HG03139 (cell line): ENCODE measurements around the gene ARHGAP9.
A peak's percentile ranks its signal among the peaks of the same experiment; 100 is the strongest.

Experiments used
- ATAC-seq: cut with Tn5 transposase; IDR thresholded peaks from one replicate; pipeline ENCODE4 v1.9.1; 2021; ENCODE audit not compliant: unreplicated experiment

Gene ARHGAP9

GRCh38 chr12:57479376-57480115 lies at the start of gene ARHGAP9:
Gene ARHGAP9 (minus strand): TSS chr12:57479866. CDS start chr12:57479406, 460 bp downstream.
- no peak for ATAC-seq

GRCh38 chr12:57528831-57529555 lies 49.3 kb upstream of the ARHGAP9 start:
- no peak for ATAC-seq

- no peak for ATAC-seq
These were observed 48.5 kb upstream of the ARHGAP9 start for GRCh38 chr12:57528176-57528575.

GRCh38 chr12:57527184-57527583 lies 47.5 kb upstream of the ARHGAP9 start:
- no peak for ATAC-seq

- ATAC-seq = no peak
These were observed 46.9 kb upstream of the ARHGAP9 start for GRCh38 chr12:57526477-57527126.

- ATAC-seq = no peak
These were observed 46.1 kb upstream of the ARHGAP9 start for GRCh38 chr12:57525615-57526383.

- ATAC-seq = no peak
These were observed 45.3 kb upstream of the ARHGAP9 start for GRCh38 chr12:57524814-57525614.

GRCh38 chr12:57523706-57524614 lies 44.3 kb upstream of the ARHGAP9 start:
- no peak for ATAC-seq

GRCh38 chr12:57522887-57523705 lies 43.4 kb upstream of the ARHGAP9 start:
- ATAC-seq = no peak

- ATAC-seq = peak; percentile 35
These were observed 42.6 kb upstream of the ARHGAP9 start, which contains the start of gene MBD6 for GRCh38 chr12:57522011-57522886. Gene MBD6 (plus strand): TSS chr12:57522824. CDS start chr12:57524304, 1,480 bp downstream.

GRCh38 chr12:57521525-57522010 lies 41.9 kb upstream of the ARHGAP9 start:
- no peak for ATAC-seq

GRCh38 chr12:57520053-57520818 lies 40.6 kb upstream of the ARHGAP9 start, which contains the start of gene DDIT3:
Gene DDIT3 (minus strand): TSS chr12:57520514. CDS start chr12:57517406, 3,108 bp downstream.
- ATAC-seq = peak; percentile 61

GRCh38 chr12:57519796-57520052 lies 40.1 kb upstream of the ARHGAP9 start:
- no peak for ATAC-seq

- ATAC-seq = no peak
These were observed 39.5 kb upstream of the ARHGAP9 start for GRCh38 chr12:57518920-57519795.

- ATAC-seq = no peak
These were observed 38.7 kb upstream of the ARHGAP9 start for GRCh38 chr12:57518176-57518919.
